Common myeloid progenitor, CD34-positive (primary cell): ENCODE results near the gene TOGARAM2.

ENCODE experiments used
- CTCF ChIA-PET: fragments of 350-600 bp; sonication (Branson Sonifier 250); formaldehyde crosslinking; loops from one replicate; lab custom pipeline; 2021; ENCODE audit warnings: antibody characterized with exemption; lab: Charles Lee
- POLR2A ChIA-PET: fragments of 350-600 bp; sonication (Branson Sonifier 250); formaldehyde crosslinking; loops from one replicate; lab custom pipeline; 2021; ENCODE audit warnings: antibody characterized with exemption; lab: Charles Lee
- DNase-seq, 3 donors: peaks; one replicate each; pipeline versions ENCODE4 v3.0.0 to v3.0.0-alpha.2; 2013
- H3K27ac ChIP-seq, 2 experiments: 1 replicate in 1 of 2; 2 replicates in 1 of 2; pipeline ENCODE4 v1.7.0; 2013; ENCODE audit warnings: inconsistent platforms in 2 of 2, low read length in 2 of 2, mild to moderate bottlenecking in 2 of 2, low read depth in 1 of 2, moderate library complexity in 1 of 2; ENCODE audit not compliant: severe bottlenecking in 2 of 2, insufficient read depth in 1 of 2, poor library complexity in 1 of 2
- H3K27me3 ChIP-seq, 5 experiments: replicated peaks in 2 of 5; 1 replicate in 3 of 5; 2 replicates in 2 of 5; pipeline versions ENCODE4 v1.6.1 to v1.7.0; 2013; ENCODE audit warnings: low read length in 4 of 5, mild to moderate bottlenecking in 2 of 5, moderate library complexity in 2 of 5, inconsistent platforms in 1 of 5; ENCODE audit not compliant: insufficient read depth in 5 of 5, control insufficient read depth in 4 of 5
- H3K36me3 ChIP-seq, 4 experiments: 1 replicate in 2 of 4; 2 replicates in 2 of 4; pipeline versions ENCODE4 v1.6.1 to v1.7.0; 2013; ENCODE audit warnings: low read length in 3 of 4, control low read depth in 1 of 4, mild to moderate bottlenecking in 1 of 4; ENCODE audit not compliant: control insufficient read depth in 4 of 4, insufficient read depth in 4 of 4
- H3K4me1 ChIP-seq, 4 experiments: 1 replicate in 3 of 4; 2 replicates in 1 of 4; pipeline versions ENCODE4 v1.6.1 to v1.7.1; 2013; ENCODE audit warnings: low read length in 3 of 4, mild to moderate bottlenecking in 3 of 4, control low read depth in 1 of 4, inconsistent platforms in 1 of 4, moderate library complexity in 1 of 4; ENCODE audit not compliant: control insufficient read depth in 4 of 4, insufficient read depth in 4 of 4; ENCODE audit errors: control extremely low read depth in 1 of 4
- H3K4me3 ChIP-seq, 7 experiments: 1 replicate in 4 of 7; 2 replicates in 3 of 7; pipeline versions ENCODE4 v1.5.1 to v1.7.0; 2013; ENCODE audit warnings: mild to moderate bottlenecking in 7 of 7, low read length in 6 of 7, moderate library complexity in 6 of 7, inconsistent platforms in 2 of 7, low read depth in 2 of 7, control low read depth in 1 of 7; ENCODE audit not compliant: insufficient read depth in 4 of 7, control insufficient read depth in 1 of 7; ENCODE audit errors: extremely low read depth in 1 of 7
- H3K9me3 ChIP-seq, 5 experiments: 1 replicate in 4 of 5; 2 replicates in 1 of 5; pipeline versions ENCODE4 v1.6.1 to v1.7.1; 2013; ENCODE audit warnings: low read length in 4 of 5, mild to moderate bottlenecking in 2 of 5, inconsistent platforms in 1 of 5, low read depth in 1 of 5, moderate library complexity in 1 of 5; ENCODE audit not compliant: control insufficient read depth in 4 of 5, insufficient read depth in 2 of 5; ENCODE audit errors: control extremely low read depth in 1 of 5
- WGBS: methylation state at CpG from one replicate; pipeline ENCODE4 v1.1.5; 2013; ENCODE audit not compliant: insufficient coverage; 5-methylcytosine and 5-hydroxymethylcytosine counted together

TOGARAM2 gene

DNA sequence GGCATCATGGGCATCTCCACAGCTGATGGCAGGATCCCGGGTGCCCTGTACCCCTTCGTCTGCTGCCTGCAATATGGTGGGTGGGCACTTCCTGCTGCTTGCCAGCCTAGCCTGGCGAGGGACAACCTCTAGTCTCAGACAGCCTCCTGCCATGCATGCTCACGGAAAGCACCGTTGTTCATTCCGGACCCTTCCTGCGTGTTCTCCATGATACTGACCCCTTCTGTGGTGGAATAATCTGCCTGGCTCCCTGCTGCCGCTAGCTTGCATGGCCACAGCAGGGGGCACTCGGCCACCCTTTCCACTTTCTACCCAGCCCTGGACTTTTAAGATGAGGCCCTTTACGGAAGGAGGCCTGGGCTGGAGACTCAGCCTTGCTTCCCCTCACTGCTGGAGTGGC is 81.3 kb downstream of the TOGARAM2 start:
- no peak overlapping the region for H3K27ac ChIP-seq
- CTCF ChIA-PET = interaction anchor here (1.4 kb wide), 1 partner anchor 19 kb away, joined by 3 read pairs; no protein-coding TSS in a partner anchor
- H3K36me3 ChIP-seq = no peaks in the 10 kb centered on the region
- H3K9me3 ChIP-seq = no peaks in the 10 kb centered on the region
- POLR2A ChIA-PET = no interaction called here
- no peak overlapping the region for H3K4me3 ChIP-seq
- DNase-seq = no peak
- no peaks in the 10 kb centered on the region for H3K4me1 ChIP-seq
- WGBS = 97% methylated on average over 8 of the region's 10 CpGs
- H3K27me3 ChIP-seq = no peaks in the 10 kb centered on the region

DNA sequence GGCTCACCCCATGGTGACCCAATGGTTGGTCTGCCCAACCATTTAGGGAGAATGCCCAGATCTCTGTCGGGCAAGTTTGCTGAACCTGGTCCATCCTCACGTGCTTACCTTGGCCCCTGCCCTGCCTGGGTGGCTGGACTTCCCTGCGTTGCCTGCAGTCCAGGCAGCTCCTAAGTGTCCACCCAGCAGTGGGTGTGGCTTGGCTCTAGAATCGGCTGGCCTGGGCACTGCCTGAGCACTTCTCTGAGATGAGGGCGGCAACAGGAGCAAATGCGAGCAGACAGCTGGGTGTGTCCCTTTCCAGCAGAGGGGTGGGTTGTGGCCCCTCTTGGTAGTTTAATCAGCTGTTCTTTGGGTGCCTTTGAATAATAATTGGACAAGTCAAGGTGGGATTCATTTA is 82.0 kb downstream of the TOGARAM2 start:
- no peak overlapping the region for H3K4me3 ChIP-seq
- H3K27me3 ChIP-seq = no peaks in the 10 kb centered on the region
- 95% methylated on average over 4 of the region's 6 CpGs for WGBS
- DNase-seq = no peak
- H3K27ac ChIP-seq = no peak overlapping the region
- H3K4me1 ChIP-seq = no peaks in the 10 kb centered on the region
- POLR2A ChIA-PET = no interaction called here
- H3K9me3 ChIP-seq = no peaks in the 10 kb centered on the region
- CTCF ChIA-PET = interaction anchor here (1.4 kb wide), 1 partner anchor 20 kb away, joined by 3 read pairs; no protein-coding TSS in a partner anchor
- H3K36me3 ChIP-seq = no peaks in the 10 kb centered on the region

DNA sequence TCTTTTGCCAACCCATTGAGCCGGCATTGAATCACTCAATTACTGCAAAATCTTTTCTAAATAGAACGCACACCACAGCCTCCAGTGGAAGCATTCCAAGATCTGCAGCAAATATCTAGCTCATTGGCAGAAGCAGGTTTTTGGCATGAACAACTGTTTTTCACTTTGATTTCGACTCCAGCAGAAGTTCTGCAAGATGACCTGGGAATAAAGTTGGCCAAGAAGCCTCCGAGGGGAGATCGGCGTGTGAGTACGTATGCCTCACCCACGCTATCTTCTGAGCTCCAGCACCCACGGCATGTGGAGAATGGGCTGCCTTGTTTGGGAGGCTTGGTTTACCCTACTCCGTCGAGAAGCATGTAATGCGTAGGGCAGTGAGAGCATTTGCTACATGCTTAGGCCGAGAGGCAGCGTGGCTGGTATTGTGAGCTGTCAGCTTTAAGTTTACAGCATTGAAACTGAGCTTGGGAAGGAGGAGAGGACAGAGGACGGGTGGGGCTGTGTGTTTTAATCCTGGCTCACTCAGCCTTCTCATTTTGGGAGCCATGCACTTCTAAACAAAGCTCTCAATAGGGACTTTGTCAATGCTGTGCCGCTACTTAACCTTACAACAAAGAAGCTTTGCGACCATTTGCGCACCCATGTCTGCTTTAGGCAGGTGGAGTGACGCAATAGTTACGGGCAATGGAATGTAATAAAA is 82.7 kb downstream of the TOGARAM2 start:
- no peak for DNase-seq
- ChIA-PET POLR2A (no interaction called here), CTCF (no interaction called here)
- Histone ChIP-seq H3K27me3 (no peaks in the 10 kb centered on the region), H3K4me3 (no peak overlapping the region), H3K9me3 (no peaks in the 10 kb centered on the region), H3K27ac (no peak overlapping the region), H3K4me1 (no peaks in the 10 kb centered on the region), H3K36me3 (no peaks in the 10 kb centered on the region)
- 95% methylated on average over 18 of the region's 20 CpGs for WGBS

DNA sequence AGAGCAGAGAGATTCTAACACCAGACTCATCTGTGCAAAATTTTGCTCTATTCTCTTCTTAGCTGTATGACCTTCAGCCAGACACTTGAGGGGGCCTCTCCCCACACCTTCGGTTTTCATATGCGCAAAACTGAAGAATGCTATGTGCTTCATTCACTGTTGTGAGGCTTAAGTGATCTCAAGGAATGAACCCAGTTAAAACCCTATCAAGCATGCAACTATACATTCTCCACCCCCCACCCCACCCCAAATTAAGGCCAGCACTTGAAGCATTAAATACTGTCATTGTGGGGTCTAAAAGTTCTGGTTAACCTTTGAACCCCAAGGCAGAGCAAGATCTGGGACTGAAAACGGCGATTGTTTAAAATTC is 83.2 kb downstream of the TOGARAM2 start:
- ChIA-PET CTCF (no interaction called here), POLR2A (no interaction called here)

DNA sequence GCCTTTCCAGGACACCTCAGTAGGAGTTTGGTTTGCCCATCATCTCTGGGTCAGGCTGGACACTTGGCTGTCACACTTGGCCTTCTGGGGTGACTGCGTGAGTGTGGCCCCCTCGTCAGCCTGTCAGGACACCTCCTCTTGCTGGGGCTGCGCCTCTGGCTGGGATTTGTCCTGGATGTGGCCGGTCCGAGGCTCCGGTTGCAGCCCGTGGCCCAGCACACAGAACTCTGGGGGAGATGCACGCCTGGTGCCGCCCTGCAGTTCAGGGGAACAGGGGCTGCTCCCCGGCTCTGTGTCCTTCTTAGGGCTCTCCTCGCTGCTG is 83.6 kb downstream of the TOGARAM2 start:
- Histone ChIP-seq H3K36me3 (no peaks in the 10 kb centered on the region), H3K27ac (no peak overlapping the region), H3K4me1 (no peaks in the 10 kb centered on the region), H3K9me3 (no peaks in the 10 kb centered on the region), H3K4me3 (no peak overlapping the region), H3K27me3 (no peaks in the 10 kb centered on the region)
- no peak for DNase-seq
- CTCF ChIA-PET = no interaction called here
- POLR2A ChIA-PET = no interaction called here
- 83% methylated on average over 11 of the region's 11 CpGs for WGBS

More for the DNA sequence above, 83.2 kb downstream of the TOGARAM2 start:
- H3K4me3 ChIP-seq = no peak overlapping the region
- no peak for DNase-seq
- H3K9me3 ChIP-seq = no peaks in the 10 kb centered on the region
- WGBS = 96% methylated on average over 4 of the region's 4 CpGs
- no peaks in the 10 kb centered on the region for H3K36me3 ChIP-seq
- no peaks in the 10 kb centered on the region for H3K27me3 ChIP-seq
- H3K4me1 ChIP-seq = no peaks in the 10 kb centered on the region
- H3K27ac ChIP-seq = no peak overlapping the region

DNA sequence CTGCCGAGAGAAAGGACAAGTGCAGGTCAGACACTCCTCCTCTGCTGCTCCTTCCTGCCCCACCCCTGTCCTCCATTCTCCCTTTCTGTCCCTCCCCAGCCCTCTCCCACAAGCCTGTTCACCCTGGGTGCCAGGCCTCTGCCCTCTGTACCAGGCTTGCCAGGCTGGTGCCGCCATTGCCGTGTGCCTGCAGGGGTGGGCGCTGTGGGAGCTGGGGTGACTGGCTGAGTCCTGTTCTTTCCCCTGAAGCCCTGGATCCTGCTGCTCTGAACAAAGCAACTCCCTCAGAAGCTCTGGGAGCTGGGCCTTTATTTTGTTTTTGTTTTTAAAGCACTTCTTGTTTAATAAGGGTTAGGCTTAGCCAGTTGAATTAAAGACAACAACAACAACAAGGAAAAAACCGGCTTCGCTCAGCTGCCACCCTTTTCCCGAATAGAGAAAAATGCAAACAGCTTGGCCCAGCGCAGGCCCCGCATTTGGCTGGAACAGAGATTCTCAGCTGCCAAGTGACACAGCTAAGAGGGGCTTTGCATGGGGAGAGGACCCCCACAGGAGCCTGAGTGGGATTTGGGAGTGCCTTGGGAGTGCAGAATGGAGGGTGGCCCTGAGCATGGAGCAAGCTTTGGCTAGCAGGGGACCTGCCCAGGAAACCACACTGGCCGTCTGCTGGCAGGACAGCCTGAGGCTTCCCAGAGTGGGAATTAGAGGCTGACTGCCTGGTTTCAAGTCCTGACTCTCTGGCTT is 84.1 kb downstream of the TOGARAM2 start:
- Histone ChIP-seq H3K4me3 (no peak overlapping the region), H3K36me3 (no peaks in the 10 kb centered on the region), H3K27ac (no peak overlapping the region), H3K27me3 (no peaks in the 10 kb centered on the region), H3K9me3 (no peaks in the 10 kb centered on the region), H3K4me1 (no peaks in the 10 kb centered on the region)
- 88% methylated on average over 10 of the region's 10 CpGs for WGBS
- CTCF ChIA-PET = no interaction called here
- POLR2A ChIA-PET = no interaction called here
- DNase-seq = no peak

DNA sequence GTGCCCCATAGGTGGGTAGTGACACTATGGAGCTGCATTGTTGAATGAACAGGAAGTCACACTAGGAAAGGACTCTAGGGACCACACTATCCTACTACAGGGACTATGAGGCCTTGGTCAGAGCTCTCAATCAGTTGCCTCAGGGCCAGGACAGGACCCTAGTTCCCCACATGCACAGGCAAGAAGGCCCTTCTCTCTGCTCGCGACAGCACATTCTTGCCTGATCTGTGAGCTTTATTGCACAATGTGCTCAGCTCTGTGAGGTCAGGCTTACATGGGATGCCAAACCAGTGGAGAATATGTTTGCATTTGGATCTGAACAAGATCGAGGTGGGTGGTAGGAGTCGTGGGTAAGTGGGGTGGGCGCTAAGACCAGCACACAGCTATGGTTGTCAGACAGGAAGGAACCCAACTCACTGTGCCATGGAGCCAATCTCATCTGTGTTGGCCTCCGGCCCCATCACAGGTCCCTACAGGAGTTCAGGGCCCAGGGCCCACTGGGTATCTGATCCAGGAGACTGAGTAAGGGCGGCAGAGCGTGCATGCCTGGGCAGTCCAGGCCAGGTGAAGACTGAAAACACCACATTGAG is 85.3 kb downstream of the TOGARAM2 start:
- ChIA-PET CTCF (no interaction called here), POLR2A (no interaction called here)
- H3K27ac ChIP-seq = no peak overlapping the region
- no peaks in the 10 kb centered on the region for H3K36me3 ChIP-seq
- H3K9me3 ChIP-seq = no peaks in the 10 kb centered on the region
- WGBS = 96% methylated on average over 8 of the region's 8 CpGs
- no peak overlapping the region for H3K4me3 ChIP-seq
- no peak for DNase-seq
- no peaks in the 10 kb centered on the region for H3K4me1 ChIP-seq
- H3K27me3 ChIP-seq = no peaks in the 10 kb centered on the region
